NCI-H2029 treated with DMSO at 0.1 percent for 48 hours (cell line): ENCODE data around the gene ASPG.
A peak's percentile ranks its signal among the peaks of the same experiment; 100 is the strongest.

Source experiments
- DNase-seq: peaks from one replicate; lab custom pipeline; 2025; lab: John Stamatoyannopoulos, UW

ASPG gene

DNA sequence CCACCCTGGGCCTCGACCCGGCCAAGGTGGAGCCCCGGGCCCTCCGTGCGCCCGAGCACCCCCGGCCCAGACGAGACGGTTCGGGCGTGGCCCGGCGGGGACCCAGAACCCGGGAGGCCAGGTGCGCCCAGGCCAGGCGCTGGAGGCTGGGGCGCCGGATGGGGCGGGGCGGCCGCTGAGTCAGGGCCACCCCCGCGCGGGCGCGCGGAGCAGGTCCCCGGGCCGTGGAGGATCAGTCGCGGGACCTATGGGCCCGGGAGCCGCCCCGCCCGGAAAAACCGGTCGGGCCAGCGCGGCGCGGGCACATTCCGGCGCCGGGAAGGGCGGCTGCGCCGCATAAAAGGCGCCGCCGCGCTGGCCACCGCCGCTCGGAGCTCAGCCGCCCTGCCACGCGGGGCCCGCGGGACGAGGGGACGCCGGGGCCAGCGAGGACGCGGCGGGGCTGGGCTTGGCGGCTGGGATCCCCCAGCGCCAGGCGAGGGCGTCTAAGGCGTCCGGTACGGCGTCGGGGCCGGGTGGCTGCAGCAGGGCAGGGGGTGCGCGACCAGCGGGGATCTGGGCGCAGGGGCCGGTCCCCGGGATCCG is 31.3 kb downstream of the ASPG start:
- no peak for DNase-seq

DNA sequence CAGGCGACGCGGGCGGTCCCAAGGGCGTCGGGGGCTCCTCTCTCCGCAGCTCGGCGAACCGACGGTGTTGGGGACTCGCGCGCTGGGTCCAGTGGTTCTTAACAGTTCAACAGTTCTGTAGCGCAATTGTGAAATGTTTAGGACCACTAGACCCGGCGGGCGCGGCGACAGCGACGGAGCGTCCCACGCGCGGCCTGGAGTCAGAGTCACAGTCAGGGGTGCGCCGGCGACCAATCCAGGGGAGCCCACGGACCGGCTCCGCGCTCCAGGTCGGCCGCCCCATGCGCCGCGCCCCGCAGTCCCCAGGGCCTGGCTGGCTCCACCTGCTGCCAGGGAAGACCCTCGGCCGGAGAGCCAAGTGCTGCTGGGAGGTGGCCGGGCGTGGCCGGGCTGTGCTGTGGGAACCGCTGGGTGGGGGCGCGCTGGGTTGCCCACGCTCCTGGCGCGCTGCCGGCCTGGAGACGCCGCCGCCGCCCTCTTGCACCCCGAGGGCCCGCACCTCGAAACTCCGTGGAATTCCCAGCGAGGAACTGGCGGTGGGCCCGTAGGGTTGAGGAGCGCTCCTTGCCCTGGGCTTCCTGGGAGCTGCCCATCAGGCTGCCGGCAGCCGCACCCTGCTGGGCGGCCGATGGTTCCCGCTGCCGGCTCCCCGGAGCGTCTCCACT is 32.0 kb downstream of the ASPG start:
- DNase-seq = no peak

DNA sequence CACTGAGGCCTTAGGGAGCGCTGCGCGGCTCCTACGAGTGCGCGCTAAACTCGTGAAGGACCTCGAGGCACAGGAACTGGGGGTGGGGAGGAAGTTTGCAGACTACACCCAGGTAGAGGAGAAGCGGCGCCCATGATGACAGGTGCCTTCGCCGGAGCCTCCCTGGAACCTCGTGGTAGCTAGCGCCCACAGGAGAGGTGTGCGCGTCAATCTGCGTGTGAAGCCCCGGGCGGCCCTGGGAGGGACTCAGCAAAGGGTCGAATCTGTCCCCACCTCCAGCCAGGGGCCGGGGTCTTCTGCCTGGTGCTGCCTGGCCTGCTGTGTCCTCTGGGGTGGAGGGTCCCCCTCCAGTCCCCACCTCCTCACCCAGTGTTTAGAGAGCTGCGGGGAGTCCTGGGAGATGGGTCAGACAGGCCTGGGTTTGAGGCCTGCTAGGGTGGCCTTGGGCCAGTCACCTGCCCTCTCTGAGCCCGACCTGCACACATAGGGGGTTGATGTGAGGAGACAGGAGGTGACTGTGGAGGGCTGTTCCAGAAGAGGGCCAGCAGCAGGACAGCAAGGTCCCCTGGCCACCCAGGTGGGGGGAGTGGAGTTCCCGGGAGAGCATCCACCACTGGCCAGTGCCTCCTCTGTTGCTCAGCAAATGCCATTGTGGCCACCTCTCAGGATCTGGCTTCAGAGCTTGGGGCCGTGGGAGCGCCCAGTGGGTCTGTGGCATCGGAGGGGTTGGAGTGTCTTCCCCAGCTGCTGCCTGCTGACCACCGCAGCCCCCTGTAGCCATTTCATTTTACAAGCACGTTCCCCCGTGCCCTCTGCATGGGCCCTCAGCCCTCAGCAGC is 32.7 kb downstream of the ASPG start:
- DNase-seq = no peak

DNA sequence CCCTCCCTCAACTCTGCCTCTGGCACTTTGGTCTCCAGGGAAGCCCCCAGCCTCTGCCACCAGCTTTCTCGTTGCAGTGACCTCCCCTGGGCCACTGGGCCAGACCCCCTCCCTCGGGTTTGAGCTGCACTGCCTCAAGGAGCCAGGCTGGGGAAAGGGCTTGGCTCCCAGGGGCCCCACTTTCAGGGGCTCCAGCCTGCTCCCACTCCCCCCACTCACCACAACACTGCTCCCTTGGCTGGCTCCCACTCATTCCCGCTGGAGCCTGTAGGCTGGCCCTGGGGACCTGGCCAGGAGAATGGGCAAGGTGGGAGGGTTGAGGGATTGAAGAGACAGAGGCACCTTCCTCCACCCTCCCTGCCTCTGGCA is 33.6 kb downstream of the ASPG start:
- no peak for DNase-seq

DNA sequence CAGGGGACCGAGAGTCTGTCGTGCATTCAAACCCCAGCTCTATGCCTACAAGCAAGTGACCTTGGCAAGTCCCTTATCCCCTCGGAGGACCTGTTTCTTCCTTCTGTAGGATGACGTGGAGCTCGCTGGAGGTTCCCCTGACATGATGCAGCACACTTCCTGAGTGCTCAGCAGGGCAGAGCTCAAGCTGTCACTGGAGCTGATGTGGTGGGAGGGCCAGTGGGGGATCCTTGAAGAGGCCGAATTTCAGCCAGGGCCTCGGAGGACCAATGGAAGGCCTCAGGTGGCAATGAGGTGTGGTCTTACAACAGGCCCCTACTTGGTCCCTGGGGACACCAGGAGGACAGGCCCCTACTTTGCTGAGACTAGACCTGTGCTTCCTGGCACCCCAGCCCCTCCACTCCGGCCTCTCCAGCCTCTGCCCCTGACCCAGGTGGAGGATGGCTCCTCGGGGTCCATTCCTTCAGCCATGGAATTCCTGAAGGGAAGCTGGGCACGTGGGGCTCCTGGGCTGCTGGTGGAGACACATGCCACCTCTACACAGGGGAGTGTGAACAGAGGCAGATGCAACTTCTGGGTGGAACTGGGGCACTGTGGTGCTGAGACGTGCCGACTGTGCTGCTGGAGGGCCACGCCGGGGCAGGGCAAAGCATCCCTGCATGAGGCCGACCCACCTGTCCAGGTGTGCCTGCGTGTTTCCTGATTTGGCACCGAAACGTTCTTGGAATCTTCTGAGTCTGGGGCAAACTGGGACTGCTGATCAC is 34.2 kb downstream of the ASPG start:
- no peak for DNase-seq

DNA sequence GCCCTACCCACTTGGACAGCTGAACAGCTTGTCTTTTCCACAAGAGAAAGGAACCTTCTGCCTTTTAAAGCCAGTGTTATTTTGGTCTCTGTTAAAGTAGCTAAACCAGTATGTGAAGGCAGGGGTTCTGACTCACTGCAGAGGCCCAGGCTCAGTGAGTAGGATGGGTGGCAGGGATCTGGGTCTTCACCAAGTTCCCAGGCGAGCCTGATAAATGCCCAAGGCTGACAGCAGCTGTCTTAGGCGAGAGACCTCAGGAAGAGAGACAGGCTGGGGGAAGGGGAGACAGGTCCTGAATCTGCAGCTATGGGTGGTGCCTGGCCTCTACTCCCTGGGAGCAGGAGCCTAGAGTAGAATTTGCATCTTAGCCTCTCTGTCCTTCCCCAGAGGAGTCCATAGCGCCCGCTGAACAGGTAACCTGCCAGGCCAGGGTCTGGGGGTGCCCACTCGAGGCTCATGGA is 34.8 kb downstream of the ASPG start:
- DNase-seq = no peak

DNA sequence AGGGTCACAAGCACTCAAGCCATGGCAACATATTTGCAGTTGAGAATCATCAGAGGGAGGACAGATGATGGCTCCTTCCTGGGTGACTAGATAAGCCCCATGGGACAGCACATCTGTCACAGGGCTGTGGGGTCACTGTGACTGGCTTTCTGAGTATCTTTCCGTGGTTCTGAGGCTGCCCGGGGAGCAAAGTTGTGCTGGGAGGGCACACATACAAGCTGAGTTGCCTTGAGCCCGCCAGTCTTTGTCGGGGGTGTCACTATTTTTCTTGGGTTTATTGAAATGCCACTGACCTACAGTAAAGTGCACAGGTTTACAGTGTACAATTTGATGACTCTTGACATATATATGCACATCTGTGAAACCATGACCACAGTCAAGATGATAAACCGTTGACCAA is 35.6 kb downstream of the ASPG start:
- no peak for DNase-seq

DNA sequence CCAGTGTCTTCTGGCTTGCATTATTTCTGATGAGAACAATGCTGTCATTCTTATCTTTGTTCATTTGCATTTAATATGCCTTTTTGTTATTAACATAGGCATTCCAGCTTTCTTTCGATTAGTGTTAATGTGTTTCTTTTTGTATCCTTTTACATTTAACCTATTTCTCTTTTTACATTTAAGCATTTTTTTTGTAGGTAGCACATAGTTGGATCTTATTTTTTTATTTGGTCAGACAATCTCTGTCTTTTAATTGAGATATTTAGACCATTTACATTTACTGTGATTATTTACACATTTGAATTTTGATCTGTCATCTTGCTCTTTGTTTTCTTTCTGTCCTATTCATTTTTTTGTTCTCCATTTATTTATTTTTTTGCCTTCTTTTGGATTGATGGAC is 38.4 kb downstream of the ASPG start:
- no peak for DNase-seq

DNA sequence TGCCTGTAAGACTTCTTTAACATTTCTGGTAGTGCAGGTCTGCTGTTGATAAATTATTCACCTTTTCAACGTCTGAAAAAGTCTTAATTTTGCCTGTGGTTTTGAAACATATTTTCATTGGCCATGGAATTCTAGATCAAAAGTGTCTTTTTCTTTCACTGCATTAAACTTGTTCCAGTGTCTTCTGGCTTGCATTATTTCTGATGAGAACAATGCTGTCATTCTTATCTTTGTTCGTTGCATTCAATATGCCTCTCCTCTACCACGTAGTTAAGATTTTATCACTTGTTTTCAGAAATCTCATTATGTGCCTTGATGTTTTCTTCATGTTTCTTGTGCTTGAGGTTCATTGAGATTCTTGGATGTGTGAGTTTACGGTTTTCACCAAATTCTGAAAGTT is 39.5 kb downstream of the ASPG start:
- no peak for DNase-seq

DNA sequence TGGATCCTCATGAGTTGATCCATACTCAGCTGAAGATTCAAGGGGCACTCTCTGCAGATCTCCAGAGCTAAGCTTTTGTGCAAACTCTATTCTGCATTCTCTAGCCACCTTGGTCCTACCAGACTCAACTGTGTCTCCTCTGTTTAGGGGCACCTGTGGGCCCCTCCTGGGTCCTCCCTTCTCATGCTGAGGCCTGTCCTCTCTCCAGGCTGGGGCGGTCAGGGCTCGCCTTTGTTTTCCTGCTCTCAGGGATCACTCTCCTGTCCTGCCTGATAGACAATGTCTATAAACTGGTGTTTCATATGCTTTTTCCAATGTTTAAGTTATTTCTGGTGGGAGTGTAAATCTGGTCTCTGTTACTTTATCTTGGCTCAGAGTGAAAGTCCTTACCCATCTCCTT is 41.3 kb downstream of the ASPG start:
- no peak for DNase-seq

DNA sequence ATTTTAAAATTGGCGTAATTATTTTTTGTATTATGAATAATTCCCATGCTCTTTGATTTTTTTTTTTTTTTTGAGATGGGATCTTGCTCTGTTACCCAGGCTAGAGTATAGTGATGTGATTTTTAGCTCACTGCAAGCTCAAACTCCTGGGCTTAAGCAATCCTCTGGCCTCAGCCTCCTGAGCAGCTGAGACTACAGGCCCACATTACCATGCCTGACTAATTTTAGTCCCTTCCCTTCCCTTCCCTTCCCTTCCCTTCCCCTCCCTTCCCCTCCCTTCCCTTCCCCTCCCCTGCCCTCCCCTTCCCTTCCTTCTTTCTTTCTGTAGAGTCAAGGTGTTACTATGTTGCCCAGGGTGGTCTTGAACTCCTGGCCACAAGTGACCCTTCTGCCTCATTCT is 43.5 kb downstream of the ASPG start:
- DNase-seq = no peak

DNA sequence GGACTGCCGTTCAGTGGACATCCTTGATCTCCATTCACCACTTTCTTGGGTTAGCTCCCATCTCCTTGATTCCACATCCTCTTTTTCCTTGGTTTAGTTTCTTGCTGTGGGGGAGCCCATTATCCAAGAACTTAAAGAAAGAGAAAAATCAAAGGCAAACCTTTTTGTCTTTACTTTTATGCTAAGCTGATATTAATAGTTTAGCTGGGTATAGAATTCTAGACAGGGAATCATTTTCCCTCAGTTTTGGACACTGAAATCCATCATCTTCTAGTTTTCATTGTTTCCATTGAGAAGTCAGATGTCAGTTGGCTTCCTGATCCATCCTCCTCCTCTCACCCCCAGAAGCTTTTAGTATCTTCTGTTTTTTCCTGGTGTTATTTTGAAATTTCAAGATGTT is 44.1 kb downstream of the ASPG start:
- DNase-seq = no peak

DNA sequence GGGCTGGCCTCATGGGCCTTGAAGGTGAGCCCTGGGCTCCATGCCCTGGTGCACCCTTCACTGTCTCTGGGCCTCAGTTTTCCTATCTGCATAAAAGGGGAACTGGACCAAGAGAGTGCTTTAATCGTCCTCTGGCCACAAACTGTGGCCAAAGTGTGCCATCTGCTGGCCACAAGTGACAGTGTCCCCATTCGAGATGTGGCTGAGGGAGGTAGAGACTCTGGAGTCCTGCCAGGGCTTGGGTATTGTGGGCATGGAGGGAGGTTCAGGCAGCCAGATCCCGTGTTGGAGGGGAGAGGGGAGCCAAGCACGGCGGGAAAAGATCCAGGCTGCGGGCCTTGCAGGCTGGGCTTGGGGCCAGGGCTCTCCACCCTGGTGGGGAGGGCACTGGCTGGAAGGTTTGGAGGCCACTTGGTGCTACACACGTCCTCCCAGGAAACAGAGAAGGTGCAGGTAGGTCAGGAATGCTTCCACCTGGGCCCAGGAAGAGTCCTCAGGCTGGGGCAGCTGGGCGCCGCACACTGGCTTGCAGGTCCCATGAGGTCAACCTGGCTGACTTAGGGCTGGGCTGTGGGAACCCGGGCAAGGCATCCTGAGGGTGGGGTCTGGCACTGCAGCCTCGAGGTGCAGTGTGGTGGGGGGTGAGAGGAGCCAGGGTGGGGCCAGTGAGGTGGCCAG is 45.6 kb downstream of the ASPG start:
- DNase-seq = peak; percentile 39

DNA sequence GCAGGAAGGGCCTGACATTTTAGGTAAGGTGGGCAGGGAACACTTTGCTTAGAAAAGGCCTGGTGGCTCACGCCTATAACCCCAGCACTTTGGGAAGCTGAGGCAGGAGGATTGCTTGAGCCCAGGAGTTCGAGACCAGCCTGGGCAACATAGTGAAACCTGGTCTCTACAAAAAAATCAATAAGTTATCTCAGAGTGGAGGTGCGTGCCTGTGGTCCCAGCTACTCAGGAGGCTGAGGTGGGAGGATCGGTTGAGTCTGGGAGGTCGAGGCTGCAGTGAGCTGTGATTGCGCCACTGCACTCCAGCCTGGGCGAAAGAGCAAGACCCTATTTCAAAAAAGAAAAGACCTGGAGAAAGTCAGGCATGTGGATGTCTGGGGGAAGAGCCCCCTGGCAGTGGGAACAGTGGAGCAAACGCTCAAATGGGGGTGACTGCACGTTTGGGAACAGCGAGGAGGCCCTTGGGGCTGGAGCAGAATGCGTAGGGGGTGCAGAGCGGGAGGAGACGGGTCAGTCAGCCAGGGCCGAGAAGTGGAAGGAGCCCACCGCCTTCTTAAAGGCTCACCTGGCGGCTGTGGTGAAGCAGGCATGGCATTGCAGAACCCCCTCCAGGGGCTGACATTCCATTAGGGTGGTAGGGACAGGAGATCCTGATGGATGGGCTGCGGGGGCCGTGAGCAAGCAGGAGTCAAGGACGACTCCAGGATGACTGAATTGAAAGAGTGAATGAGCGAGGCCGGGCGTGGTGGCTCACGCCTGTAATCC is 46.6 kb downstream of the ASPG start:
- DNase-seq = no peak

DNA sequence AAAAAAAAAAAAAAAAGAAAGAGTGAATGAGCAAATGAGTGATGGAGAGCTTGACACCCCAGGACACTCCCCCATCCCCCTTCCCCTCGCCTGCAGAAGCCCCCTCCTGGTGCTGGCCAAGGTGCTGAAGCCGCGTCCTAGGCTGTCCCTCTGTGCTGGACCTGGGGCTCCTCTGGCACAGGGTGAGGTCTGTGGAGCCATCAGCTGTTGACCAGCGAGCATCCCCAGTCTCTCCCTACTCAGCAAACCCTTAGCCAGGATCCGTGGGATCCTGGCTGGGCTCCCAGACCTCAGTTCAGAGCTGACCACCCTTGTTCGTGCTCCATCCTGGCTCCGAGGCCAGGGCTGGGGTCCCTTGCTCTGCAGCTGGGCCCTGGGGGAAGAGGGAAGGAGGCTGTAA is 47.5 kb downstream of the ASPG start:
- no peak for DNase-seq

DNA sequence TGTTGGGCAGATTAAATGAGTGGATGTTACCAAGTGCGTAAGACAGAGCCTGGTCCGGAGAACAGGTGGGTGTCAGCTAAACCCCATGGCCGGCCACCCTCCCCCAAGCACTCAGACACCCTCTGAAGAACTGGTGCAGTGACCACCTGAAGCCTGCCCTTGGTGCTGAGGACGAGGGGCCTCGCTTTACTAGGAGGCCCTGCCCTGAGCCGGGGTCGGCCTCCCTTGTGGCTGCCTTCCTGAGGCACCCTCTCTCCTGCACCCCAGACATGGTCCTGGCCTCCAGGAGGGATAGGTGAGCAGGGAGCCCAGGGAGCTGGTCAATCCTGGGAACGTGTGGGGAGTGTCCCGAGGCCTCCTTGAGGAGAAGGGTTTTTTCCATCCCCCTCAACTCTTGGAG is 48.0 kb downstream of the ASPG start:
- no peak for DNase-seq

DNA sequence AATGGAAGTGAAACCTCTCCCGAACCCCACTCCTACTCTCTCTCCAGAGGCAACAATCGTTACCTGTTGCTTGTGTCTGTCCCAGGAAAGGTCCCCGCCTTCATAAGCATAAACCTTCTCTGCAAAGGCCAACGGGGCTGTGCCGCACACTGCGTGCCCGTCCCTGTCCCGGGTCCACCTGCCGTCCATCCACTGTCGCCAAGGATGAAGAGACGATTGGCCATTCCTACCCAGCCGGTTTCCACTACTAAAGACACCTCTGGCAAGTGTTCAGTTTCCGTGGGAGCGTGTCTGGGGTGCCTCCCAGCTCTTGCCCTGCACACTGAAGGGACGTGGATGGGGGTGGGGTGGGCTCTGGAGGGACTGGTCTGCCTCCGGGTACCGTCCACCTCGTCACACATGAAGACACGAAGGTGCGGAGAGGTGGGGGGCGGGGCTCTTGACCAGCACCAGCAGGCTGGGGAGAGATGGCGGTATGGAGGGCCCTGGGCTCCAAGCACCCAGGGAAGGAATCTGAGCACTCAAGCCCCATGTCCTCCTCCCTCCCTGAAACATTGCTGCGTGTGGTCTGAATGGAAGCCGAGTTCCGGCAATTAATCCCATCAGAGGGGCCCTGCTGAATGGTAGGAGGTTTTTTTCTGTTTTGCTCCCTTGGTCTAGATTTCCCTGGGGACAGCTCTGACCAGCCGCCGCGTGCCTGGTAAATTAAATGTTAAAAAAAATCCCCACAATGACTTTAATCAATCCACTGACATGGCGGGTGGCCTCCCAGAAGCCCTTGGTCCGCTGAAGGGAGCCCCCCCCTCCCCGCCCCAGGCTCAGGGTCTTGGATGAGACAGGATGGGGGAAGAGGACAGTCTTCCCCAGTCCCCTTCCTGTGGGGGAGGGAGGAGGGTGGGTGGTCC is 48.8 kb downstream of the ASPG start:
- no peak for DNase-seq

DNA sequence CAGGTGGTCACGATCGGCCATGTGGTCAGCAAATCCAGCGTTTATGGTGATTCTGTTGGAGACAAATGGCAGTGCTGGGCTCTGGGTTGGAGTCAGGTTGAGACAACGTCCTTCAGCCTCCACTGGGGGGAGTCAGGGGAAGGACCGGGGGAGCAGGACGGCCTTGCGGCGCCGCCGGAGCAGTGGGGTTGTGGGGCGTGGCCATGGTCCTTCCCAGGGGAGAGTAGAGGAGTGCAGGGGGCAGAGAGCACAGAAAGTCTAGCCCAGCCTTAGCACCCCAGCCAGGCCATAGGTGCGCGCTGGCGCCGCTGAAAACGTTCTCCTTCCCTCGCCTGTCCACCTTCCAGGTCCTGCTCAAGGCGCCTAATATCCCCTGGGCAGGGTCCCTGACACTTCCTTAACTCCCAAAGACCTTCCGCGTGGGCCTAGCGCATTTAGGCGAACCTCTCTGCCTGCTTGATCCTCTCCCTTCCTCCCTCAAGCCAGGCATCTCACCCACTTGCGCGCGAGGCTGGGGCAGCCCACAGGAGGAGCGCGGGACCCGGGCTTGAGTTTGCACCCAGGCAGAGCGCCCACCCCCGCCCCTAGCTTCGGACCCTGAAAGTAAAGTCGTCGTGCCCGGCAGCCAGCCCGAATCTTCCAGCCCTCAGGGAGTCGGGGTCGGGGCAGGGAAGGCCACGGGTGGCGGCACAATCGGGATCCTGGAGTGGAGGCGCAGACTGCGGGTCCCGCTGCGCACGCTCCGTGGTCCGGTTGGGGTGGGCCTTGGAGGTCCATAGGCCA is 49.8 kb downstream of the ASPG start:
- DNase-seq = no peak

DNA sequence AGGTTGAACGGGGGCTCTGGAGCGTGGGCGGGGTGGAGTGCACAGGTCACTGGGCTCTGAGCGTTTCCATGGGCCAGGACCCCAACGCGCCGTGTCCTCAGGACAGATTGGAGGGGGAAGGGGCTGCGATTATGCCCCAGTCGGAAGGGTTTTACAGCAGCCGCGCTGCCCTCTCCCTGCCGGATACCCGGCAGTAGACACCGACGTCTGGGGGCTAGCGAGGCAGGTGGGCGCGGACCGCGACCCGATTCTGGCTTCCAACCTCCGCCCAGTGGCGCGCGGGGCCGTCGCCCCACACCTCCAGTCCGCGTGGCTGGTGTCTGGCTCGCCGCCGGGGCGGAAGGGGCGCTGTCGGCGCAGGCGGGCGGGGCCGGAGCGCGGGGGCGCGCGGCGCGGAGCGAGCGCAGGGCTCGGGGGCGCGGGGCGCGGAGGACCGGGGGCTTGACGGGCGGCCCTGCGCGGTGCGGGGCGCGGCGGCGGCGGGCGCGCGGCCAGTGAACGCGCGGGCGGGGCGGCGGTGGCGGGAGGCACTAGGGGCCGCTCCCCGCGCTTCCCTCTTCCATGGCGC is 50.5 kb downstream of the ASPG start:
- DNase-seq = no peak
